CD4-positive, alpha-beta T cell treated with Interleukin-17A for 1 hour (primary cell): Measurements from ENCODE around the gene C17orf67.
A peak's percentile ranks its signal among the peaks of the same experiment; 100 is the strongest.

Experiments used
- DNase-seq: peaks from one replicate; pipeline ENCODE4 v3.0.0-alpha.2; 2020

The C17orf67 gene

DNA sequence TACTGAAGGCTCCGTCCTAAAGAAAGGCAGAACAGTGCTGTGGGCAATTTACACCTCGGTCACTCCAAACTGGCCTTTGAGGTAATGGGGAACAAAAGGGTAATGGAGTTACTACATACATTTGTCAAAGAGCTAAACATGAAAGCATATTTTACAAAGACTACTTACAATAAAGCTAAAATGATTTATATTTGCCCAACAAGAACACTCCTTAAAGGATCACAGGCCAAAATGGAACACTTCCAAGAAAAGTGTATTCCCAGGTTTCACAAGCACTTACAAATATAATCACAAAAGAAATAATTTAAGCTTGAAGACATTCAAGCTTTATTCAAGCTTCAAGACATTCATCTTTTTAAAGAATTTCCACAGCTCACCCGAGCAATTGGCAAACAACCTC lies 29.3 kb downstream of the C17orf67 start:
- DNase-seq = no peak

DNA sequence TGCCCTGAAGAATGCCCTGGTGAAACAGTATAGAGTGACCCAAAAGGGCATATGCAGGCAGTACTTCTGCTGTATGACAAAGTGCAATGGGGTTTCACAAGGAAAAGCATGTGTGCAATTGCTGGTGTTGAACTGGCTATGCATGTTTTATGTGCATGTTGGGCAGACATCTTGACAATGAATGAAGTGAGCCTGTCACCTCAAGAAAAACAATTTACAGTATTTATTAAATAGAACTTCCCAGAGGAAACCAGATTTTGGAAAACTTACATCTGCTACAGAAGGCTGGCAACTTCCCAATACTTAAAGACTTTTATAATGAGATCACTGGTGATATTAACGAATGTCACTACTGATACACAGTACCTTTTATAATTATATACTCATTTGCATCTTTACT lies 30.6 kb downstream of the C17orf67 start:
- DNase-seq = no peak

DNA sequence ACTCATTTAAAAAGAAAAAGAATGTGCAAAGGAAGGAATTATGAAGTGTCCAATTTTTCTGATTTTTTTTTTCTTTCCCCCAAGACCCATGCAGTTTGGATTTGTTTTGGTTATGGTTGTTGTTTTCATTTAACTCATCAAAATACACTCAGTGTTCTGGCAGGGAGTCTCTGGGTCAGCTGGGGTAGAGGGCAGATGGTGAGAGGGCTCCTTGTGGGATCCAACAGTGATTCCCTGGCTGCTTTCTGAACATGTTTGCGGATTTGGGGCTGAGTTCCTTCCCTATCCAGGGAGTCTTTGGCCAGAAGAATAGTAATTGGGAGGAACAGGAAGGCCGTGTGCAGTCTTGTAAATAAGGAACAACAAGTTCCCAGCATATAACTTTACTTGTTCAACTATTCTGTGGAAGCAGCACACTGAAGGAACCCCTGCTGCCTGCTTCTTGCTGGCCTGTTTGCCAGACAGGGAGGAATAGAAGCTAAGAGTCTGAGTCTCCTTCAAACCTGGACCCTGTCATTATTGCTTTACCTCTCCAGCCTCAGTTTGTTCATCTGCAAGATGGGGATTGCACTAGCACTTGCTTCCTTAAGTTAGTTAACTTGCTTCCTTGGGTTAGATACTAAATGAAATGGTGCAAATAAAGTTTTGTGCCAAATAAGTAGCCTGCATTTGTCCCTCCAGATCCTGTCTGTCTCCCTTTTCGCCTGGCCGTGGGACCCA lies 32.1 kb downstream of the C17orf67 start:
- DNase-seq = no peak

DNA sequence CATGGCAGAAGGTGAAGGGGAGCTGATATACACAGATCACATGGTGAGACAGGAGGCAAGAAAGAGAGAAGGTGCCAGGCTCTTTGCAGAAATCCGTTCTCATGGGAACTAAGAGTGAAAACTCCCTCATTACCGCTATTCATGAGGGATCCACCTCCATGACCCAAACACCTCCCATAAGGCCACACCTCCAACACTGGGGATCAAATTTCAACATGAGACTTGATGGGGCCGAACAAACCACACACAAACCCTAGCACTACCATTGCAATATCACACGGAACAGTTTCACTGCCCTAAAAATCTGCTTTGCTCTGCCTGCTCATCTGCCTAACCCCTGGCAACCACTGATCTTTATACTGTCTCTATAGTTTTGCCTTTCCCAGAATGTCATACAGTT lies 34.8 kb downstream of the C17orf67 start:
- DNase-seq = no peak

- DNase-seq = no peak
Observed at GRCh38 chr17:56796536-56796935, 37.2 kb downstream of the C17orf67 start.

DNA sequence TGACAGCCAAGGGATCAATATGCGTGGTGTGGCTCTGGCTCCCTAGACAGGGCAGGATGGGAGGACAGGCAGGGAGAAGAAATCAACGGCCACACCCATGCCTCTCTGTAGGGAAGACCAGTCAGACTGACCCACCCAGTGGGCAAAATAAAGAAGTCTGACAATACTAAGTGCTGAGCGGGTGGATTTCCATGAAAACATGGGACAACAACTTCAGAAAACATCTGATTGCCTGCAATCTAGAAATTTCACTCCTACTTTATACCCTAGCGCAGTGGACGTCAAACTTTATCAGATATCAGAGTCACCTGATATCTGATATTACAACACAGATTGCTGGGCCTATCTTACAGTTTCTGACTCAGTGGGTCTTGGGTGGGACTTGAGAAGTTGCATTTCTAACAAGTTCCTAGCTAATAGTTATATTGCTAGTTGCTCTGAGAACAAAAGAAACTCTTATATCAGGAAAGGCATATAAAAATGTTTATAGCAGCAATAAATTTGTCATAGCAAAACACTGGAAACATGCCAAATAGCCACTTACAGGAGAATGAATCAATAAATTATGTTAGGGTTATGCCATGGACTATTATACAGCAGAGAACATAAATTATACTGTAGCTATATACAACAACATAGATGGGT lies 38.4 kb downstream of the C17orf67 start:
- no peak for DNase-seq

- no peak for DNase-seq
Observed at GRCh38 chr17:56793957-56794356, 39.8 kb downstream of the C17orf67 start.

DNA sequence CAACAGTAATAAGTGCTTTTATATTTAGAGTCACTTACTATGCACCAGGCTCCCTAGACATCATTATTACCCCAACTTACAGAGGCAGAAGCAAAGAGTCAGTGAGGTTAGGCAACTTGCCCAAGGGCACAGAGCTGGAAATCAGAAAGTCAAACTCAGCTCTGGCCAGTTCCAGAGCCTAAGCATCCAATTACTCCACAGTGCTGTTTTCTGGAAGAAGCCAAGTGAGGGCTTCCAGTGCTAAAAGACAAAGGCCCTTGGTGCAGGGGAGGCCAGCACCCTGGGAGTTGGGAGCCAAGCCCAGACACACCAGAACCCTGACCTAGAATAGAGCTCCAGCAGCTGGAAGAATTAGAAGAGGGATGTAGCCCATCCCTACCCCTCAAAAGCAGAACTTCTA lies 40.2 kb downstream of the C17orf67 start:
- no peak for DNase-seq

- DNase-seq = no peak
Observed at GRCh38 chr17:56792267-56792666, 41.5 kb downstream of the C17orf67 start.

GRCh38 chr17:56786989-56787482 lies 46.7 kb downstream of the C17orf67 start:
- DNase-seq = peak; percentile 37

DNA sequence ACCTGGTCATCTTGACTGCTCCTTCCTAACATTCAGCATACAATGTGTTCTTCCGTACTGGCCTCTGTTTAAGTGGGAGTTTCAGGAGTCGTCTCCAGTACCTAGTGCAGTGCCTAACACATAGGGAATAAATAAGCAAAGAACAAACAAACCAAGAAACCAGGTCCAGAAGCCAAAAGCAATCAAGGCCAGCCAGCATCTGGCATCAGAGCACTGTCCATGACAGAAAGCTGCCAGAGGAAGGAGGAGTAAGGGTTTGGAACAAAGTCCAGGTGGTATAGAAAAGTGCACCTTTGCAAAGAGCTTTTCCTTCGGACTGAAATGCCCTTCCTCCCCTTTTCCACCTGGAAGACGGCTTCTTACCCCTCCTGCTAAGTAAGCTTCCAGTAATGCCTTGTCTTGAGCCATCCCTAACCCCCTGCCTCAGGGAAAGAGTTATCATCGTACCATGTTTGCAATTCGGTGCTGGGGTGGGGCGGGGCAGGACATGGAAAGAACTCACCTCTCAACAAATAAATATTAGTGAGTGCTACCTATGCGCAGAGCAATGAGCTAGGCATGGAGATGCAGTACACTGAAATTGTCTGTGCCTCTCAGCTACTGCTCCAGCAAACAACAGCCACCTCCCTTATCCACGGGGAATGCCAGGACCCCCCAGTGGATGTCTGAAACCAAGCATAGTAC lies 47.6 kb downstream of the C17orf67 start:
- no peak for DNase-seq

GRCh38 chr17:56785405-56785804 lies 48.3 kb downstream of the C17orf67 start:
- no peak for DNase-seq

- DNase-seq = no peak
Observed at GRCh38 chr17:56782338-56782737, 51.4 kb downstream of the C17orf67 start.

GRCh38 chr17:56781906-56782305 lies 51.8 kb downstream of the C17orf67 start:
- no peak for DNase-seq

- peak; percentile 86 for DNase-seq
Observed at GRCh38 chr17:56779898-56780777, 53.6 kb downstream of the C17orf67 start.

- DNase-seq = no peak
Observed at GRCh38 chr17:56779322-56779721, 54.4 kb downstream of the C17orf67 start.

DNA sequence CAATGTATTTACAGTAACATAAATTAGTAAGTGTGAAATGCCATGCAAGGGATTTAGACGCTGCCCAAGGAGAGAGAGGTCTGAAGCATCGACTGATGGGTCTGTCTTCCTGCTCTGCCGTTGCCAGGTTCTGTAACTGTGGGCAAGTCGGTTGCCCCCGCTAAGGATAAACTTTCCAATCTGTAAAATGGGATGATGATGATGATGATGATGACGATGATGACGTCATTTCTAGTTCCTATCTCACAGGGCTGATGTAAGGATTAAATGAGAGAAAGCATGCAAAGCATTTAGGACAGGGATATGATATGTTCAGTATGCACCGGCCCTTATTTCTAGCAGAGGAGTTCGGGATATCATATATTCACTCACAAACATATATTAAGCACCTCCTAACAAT lies 54.8 kb downstream of the C17orf67 start:
- DNase-seq = no peak

DNA sequence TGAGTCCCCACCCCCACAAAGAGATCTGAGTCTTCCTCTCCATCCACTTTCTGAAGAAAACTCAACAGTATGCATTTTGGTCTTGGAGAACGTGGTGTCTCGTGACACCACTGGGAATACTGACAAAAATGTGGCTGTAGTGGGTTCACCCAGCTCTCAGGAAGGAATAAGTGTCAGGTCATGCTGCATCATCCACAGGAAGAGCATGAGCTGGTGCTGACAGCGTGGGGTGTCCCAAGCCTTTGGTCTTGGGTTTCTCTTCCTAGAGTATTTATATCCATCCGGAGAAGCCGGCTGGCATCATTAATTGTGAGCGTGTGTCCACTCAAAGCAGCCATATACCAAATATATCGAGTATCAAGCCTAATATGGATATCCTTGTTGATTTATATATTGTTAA lies 55.9 kb downstream of the C17orf67 start:
- no peak for DNase-seq

DNA sequence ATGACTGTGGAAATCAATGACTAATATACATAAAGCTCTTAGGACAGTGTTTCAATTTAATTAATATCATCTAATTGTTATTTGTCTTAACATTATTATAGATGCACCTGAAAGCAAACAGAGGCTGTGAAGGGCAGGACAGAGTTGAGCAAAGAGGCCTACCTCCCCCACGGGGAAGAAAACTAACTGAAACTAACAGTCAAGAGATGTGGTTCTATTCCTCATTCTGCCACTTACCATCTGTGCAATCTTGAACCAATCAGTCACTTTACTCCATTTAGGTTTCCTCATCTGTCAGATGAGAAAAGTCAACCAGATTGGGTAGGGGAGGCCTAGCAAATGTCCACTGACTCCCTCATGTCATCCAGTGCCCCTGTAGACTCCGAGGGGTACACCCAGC lies 59.1 kb downstream of the C17orf67 start:
- no peak for DNase-seq

GRCh38 chr17:56773124-56773523 lies 60.6 kb downstream of the C17orf67 start:
- no peak for DNase-seq

- DNase-seq = no peak
Observed at GRCh38 chr17:56772442-56772841, 61.3 kb downstream of the C17orf67 start.

- DNase-seq = no peak
Observed at GRCh38 chr17:56771975-56772374, 61.7 kb downstream of the C17orf67 start.

DNA sequence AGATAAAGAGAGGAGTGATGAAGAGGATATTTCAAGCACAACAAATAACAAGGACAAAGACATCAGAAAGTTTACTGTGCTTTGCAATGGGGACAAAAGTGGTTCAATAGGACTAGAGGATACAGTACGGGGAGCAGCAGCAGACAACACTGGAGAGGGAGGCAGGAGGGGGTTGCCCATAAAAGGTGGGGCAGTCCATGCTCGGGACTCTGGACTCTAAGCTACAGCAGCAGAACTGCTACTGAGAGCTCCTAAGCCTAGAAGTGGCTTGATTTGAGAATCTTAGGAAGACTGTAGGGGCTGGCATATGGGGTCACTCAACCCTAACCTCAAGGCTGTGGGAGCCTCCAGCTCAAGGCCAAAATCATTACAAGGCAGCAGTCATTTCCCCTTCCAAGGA lies 62.2 kb downstream of the C17orf67 start:
- no peak for DNase-seq
